GM19438 (cell line): Measurements from ENCODE around the gene TRIM47.

Experiments
- ATAC-seq: cut with Tn5 transposase; IDR thresholded peaks from one replicate; pipeline ENCODE4 v1.9.1; 2021; ENCODE audit warnings: low read depth; ENCODE audit not compliant: unreplicated experiment

Gene TRIM47

GRCh38 chr17:75834279-75834920, 44.0 kb downstream of the TRIM47 start:
- no peak for ATAC-seq

GRCh38 chr17:75832652-75833400, 45.6 kb downstream of the TRIM47 start:
- ATAC-seq = no peak

- ATAC-seq = no peak
Measured at GRCh38 chr17:75832164-75832651, 46.2 kb downstream of the TRIM47 start.

GRCh38 chr17:75831032-75831571, 47.3 kb downstream of the TRIM47 start:
- ATAC-seq = no peak

- no peak for ATAC-seq
Measured at GRCh38 chr17:75830164-75831031, 48.0 kb downstream of the TRIM47 start.

GRCh38 chr17:75829747-75830146, 48.6 kb downstream of the TRIM47 start:
- ATAC-seq = no peak

- ATAC-seq = no peak
Measured at GRCh38 chr17:75828741-75829140, 49.6 kb downstream of the TRIM47 start.

GRCh38 chr17:75828076-75828400, 50.3 kb downstream of the TRIM47 start:
- no peak for ATAC-seq

- no peak for ATAC-seq
Measured at GRCh38 chr17:75827308-75828075, 50.9 kb downstream of the TRIM47 start.

- ATAC-seq = no peak
Measured at GRCh38 chr17:75826561-75827307, 51.6 kb downstream of the TRIM47 start.

- no peak for ATAC-seq
Measured at GRCh38 chr17:75825748-75826370, 52.5 kb downstream of the TRIM47 start.

GRCh38 chr17:75825149-75825552, 53.2 kb downstream of the TRIM47 start:
- ATAC-seq = no peak

GRCh38 chr17:75824666-75825065, 53.7 kb downstream of the TRIM47 start:
- no peak for ATAC-seq
